Activated CD8-positive, alpha-beta memory T cell treated with anti-CD3 and anti-CD28 coated beads, Interleukin-2, amount 50 U/mL, for 1 hour (primary cell): ENCODE results near the gene KRT78.

Experiments used
- DNase-seq: peaks from one replicate; pipeline ENCODE4 v3.0.0-alpha.2; 2020; ENCODE audit errors: extremely low read depth

KRT78 gene

DNA sequence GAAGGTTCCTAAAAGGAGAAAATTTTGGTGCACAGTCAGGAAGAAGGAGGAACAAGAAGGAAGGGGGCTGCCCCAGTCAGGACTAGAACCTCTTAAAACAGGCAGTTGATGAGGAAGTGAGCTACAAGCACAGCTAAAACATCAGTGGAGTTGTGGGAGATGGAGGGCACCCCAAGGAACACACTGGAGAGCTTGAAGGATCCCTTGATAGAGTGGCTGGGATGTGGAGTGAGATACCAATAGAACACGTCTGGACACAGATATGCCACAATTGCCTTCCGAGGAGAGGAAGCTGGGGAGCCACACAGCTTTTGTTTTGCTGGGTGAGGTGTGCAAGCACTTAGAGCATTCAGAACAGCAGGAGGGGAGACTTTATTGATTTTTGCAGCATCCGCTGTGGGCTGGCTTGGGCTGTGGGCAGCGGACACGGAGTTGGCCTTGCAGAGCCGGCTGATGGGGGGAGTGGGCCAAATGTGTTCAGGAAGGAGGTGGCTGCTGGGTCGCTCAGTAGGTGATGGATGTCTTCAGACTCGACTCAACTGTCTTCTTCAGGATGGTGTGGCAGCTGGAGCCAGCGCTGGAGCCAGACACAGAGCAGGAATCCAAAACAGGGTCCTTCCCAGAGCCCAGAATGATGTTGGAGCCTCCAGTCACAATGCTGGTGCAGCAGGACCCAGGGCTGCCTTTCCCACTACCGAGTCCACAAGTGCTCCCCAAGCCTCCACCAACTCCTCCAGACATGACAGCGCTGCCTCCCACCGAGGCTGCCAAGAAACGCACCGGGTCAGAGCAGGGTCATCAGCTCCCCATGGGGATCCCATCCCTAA lies 10.0 kb downstream of the KRT78 start:
- no peak for DNase-seq

DNA sequence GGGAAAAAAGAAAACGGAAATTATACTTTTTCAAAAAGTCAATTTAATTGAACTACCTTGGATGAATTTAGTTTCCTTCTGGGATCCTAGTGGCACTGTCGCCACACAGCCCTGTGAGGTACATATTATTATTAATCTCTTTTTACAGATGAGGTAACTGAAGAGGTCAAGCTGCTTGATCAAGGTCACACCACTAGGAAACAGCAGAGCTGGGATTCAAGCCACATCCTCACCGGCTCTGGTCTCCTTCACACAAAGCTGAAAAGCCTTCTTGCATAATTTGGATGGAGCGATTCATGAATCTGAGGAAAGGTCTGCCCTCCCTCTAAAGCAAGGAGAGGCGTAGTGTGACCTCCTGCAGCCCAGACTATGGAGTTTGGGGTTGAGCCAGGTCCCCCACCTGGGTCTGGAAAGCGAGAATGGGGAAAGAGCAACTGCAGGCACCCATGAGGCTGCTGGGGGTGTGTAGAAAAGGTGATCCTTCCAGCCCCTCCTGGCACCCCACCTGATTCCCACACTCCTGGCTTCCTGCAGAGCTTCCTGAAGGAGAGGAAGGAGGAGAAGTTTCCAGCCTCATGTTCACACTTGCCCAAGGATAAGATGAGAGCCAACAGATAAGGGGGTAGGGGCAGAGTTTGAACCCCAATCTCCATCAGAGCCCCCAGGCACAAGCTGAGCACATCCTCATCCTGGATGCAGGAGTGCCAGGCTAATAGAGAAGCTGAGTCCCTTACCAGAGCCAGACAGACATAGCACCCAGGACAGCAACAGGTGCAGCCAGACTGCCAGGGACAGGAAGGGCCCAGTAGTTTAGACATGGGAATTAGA lies 10.8 kb downstream of the KRT78 start:
- no peak for DNase-seq

DNA sequence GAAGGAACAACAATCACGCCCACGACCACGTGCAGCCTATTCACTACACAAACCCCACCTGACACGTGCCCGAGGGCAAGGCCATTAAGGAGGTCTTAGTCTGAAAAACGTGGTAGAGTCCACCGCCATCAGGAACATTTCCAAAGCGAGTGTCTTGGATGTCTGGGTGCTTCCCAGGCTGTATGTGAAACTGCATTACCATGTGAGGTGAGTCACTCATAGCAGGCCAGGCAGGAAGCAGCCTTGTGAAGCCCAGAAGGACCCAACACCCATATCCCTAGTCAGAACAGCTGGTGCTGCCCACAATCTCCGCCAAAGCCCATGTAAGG lies 11.4 kb downstream of the KRT78 start:
- no peak for DNase-seq

DNA sequence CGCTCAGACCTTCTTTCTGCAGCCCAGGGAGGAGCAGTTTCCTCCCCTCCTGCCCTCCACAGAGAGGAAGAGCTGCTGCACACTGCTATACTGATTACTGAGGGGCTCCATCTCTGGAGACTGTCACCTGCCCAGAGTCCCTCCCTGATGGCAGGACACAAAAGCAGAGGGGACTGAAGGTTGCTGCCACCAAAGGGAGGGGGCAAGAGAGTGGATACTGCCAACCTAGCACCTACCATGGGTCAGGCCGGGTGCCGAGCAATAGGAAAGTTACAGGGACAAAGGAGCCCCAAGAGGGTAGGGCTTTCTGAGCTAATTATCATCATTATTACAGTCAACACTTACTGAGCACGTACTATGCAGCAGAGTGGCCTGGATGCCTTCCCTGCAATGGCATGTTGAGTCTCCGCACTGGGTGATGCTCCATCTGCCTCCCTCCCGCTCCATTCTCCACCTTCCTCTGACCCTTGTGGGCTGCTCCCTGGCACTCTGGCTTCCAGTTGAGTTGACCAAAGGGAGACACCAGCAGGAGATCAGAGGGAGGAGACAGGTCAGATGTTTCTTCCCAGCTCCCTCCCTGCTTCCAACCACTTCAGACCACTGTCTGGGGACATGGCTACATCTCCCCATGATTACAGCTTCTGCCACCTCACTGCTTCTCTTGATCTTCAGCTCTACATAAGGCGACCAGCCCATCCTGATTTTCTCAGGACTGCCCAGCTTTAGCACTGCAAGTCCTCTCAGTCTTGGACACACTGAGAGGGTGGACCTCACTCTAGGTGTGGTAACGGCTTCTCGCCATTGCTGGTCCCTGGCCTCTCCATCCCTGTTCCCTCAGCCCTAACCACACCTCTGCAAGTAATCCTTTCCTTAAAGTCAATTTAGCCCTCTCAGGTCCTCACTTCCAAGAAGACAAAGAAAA lies 12.0 kb downstream of the KRT78 start:
- DNase-seq, result no peak

DNA sequence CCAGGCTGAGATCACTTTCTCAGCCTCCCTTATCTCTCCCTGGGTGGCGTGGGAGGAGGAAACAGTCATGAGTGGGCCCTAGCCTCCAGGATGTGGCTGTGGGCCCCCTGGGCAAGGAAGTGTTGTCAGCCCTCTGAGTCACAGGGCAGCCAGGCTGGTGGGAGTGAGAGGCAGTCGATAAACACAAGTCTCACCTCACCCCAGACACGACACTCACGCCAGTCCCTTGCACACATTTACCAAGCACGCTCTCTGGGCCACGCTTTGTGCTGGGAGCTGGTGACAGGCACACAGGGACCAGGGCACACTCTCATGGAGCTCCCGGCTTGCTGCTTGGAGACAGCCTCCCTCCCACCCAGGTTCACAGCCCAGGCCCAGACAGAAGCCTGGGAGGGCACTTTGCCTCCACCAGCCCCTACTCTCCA lies 12.7 kb downstream of the KRT78 start:
- peak; percentile 17 for DNase-seq

DNA sequence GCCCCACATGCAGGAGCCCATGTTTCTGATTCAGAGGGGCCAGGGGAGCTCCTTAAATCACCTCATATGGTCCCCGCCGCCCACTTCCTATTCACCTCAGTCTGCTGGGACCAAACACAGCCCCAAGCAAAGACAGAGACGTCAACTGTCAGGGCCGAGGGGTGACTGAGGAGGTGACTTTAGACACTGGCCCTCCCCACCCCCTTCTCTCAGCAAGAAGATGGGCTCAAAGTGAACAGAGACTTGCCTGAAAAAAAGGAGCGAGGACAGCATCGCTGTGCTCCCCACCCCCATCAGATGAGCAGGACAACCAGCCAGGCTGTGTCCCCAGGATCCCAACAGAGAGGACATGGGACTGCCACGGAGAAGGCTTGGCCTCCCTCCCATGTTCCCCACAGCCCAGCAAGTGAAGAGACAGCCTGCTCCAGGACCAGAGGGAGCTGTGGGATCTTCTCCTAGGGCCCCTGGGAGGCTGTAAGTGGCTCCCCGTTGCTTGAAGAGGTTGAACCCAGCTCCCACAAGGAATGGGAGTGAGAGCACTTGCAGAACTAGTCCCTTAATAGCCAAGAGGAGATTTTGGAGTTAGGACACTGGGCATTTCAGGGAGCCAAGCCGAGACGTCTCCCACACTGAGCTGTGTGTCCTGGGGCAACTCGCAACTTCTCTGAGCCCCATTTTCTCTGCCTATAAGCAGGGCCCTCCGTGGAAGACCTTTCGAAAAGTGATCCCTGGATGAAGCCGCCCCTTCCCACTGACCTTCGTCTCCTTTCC lies 13.3 kb downstream of the KRT78 start:
- DNase-seq, result no peak

DNA sequence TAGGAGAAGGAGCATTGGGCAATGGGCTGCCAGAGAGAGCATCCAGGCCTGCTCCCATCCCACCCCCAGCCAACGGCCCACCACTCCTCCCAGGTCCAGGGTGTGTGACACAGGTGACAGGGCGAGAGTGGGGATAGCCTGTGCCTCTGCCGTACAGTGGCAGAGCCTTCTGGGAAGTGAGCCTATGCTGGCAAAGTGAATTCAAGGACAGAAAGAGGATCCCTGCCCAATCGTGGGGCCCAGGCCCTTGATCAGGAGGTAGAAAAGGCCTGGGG lies 14.1 kb downstream of the KRT78 start:
- no peak for DNase-seq

DNA sequence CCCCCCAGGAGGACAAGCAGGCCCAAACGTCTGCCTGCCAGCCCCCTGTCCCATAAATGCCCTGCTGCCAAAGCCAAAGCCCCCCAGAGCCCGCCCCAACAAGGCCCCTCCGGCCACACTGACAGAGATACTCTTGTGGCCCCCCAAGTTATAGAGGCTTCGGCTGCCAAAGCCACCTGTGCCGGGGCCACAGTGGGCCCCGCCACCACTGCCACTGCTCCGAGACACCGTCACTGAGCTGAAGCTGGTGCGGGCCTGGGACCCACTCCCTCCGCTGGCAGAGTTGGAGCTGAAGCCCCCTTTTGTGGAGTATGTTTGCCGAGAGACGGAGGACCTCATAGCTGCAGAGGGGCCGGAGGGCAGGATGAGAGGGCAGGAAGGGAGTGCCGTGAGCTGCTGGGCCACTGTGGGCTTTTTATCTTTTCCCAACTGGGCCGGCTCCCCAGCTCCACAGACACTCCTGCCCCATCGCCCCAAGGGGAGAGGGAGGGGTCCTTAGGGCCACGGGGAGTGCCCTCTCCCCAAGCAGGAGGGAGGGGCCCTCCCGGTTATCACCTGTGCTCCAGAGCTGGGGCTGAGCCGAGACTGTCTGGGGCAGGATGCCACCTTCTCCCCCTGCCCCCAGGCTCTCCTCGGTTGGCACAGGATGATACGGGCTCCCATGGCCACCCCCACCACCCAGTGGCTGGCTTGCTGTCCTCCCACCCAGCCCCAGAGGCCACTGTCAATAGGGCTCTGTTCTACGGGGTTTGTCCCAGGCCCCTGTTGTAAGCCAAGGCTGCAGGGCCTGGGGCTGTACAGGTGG lies 14.7 kb downstream of the KRT78 start, which contains the start of gene KRT79:
KRT79 (minus strand) TSS at position 390 of the 805 bp plus-strand sequence; CDS start at position 339, 51 bp downstream.
- no peak for DNase-seq

DNA sequence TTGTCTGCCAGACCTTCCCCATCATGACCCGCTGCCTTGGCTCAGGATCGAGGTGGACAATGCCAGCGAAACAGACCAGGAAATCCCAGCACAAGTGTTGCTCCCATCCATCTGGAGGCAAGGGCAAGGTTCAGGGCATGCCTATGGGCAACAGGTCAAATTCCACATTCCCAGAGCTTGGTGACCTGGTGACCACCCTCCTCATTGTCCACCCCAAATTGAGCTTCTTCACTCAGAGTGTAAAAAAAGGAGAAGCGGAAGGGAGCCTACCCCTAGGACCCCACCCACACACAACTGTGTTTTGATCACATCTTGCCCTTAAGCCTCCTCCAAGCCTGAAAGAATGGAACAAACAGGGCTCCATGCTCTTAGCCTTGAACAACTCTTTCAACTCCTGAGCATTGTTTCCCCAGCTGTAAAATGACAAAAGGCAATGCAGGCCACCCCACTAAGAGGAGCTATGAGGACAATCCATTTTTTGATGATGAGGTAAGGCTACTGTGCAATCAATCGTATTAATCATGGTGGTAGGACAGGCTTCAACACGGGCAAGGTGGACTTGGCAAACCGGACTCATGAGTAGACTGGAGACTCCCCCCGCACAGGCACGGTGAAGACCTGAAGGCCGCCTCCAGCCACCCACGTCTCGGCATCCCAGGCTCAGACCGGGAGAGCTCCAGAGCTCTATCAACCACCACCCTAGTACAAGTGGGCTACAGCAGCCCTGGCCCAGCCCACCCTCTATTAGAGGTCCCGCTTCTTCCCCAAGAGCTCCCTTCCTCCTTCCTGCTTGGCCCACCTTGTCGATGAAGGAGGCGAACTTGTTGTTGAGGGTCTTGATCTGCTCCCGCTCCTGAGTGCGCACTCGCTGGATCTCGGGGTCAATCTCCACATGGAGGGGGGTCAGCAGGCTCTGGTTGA lies 15.5 kb downstream of the KRT78 start:
- DNase-seq, result no peak

DNA sequence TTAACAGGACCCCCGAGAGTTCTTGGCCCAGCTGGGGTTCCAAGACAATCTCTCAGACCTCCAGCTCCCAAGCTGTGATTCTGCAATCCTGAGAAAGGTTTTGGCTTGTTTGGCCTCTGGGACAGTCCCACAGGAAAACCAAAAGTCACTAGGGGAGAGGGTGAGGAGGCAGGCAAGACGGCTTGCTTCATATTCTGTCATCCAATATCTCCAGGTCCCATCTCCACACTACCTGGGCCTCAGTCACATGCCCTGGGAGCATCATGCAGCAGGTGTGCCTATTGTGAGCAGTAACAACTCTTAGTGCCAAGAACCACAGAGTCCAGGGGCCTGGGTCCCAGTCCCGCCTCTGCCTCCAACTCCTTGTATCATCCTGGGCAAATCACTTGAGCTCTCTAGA lies 16.3 kb downstream of the KRT78 start:
- no peak for DNase-seq

DNA sequence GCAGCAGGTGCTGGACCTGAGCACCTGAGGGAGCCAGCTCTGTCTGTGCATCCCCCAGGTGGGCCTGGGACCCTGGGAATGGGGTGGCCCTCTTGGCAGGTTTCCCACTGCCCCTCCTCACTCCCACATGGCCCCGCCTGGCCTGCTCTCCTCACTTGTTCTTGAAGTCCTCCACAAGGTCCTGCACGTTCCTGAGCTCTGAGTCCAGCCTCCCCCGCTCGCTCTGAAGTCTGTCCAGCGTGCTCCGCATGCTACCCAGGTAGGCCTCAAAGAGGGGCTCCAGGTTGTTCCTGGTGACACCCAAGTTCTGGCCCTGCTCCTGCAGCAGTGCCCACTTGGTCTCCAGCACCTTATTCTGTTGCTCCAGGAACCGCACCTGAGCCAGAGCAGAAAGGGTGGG lies 17.5 kb downstream of the KRT78 start:
- no peak for DNase-seq

DNA sequence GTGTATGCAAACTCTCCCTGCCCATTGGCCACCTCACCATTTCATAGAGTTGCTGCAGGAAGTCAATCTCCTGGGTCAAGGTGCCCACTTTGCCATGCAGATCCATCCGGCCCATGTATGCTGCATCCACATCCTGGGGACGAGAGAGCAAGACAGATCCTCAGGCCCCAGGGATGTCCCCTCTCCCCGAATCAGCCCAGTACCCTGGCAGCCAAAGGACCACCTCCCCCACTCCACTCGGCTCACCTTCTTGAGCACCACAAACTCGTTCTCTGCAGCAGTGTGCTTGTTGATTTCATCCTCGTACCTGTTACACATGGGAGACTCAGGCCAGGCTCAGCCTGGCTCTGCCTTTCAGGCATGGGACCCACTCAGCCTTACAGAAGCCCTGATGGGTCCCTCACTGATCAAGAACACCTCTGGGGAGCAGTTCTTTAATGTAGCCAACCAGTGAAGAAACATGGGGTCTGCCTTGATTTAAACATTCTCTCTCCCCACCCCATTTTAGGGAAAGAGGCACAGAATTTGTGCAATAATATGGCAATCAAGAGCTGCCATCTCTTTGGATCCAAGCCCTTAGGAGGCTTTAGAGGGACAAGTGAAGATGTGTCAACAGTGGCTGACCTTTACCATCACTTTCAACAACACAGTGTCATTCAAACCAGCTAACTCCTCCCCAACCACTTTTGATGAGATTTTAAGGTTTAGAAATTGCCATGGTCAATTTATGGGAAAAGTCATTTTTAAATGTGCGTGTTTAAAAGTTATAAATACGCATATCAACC lies 18.6 kb downstream of the KRT78 start:
- DNase-seq, result no peak

DNA sequence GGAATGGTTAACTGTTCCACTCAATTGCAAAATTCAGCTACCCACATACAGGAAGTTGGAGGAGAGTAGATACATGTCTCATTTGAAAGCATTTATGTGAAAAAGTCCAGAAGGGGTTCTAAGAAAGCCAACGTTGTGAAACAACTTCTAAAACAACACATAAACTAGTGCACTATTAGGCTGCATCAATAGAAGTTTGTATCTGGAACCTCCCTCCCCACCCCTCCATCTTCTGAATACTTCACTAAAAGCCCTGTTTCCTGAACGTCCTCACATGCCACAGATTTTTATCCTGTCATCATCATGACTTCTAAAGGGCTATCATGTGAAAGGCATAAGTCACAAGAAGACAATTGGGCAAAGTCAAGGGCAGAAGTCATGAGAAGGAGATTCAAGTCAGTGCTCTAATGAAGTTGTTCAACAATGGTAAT lies 20.2 kb downstream of the KRT78 start:
- DNase-seq, result no peak

DNA sequence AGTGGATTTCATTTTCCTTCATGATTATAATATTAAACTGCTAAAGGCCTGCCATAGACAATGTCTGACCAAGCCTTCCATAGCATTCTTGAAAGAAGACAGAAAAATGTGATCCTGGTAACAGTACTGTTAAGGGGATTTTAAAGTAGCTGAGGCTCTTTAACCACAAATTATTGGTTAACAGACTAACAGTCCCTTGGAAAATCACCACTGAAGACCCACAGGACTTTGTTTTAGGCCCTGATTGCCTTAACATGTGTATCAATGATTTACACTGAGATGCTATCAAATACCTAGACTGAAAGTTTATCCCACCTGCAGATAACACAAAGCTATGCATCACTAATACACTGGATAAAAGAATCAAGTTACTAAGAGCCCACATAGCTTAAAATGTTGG lies 20.6 kb downstream of the KRT78 start:
- DNase-seq, result no peak

DNA sequence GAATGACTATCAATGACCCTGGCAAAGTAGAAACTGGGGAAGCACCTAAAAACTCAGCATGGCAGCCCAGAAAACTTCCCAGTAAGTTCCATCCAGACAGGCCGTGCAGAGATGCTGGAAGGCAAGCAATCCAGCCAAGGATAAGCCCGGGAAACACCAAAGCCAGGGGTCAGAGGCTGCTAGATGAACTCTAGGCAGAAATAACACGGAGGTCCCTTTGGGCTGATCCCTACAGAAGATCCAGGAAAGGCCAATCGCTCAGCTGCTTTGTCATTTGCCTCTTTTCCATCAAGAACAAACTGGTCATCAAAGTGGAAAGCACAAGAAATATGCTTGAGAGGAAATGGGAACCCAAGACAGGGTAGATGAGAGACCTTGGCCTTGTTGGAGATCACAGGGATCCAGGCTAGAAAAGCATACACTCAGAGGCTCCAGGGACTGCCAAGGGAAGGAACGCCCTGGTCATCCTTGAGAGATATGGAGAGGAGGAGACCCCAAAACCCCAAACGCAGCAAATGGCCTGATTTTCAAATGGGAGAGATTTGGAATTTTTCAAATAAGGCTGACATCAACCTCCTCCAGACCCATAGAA lies 21.2 kb downstream of the KRT78 start:
- DNase-seq, result no peak

DNA sequence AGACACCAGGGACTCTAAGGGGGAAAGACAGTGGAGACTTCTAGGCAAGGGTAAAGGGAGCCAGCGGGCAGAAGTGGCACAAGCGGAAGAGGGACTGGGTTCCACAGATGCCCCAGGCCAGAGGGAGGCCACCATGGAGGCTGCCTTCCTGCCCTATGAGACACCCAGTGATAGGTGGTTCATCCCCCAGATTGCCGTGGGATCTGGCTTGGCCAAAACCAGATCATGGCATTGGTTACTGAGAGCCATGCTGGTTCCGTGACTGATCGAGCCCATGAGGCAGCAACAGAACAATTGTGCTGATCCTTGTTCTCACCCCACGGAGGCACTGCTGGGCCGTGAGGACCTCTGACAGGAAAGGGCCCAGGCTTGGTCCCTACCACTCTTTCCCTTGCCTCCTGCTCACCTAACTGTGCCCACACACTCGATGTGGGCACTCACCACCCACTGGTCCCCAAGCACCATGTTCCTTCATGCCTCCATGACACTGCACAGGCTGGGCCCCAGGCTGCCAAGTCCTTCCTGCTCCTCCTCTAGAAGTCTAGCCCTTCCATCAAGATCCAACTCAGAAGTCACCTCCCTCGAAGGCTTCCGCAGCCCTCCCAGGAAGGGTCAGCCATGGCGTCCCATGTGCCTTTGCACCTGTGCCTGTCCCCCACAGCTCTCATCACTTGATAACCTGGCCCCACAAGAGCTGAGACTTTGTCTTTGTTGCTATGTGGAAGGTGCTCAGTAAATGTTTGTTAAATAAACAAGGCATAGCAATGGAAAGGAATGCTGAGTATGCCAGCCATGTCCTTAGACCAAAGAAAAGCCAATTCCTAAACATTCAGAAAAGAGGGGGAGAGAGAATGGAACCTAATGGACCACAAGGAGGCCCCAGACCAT lies 21.9 kb downstream of the KRT78 start:
- DNase-seq, result no peak

DNA sequence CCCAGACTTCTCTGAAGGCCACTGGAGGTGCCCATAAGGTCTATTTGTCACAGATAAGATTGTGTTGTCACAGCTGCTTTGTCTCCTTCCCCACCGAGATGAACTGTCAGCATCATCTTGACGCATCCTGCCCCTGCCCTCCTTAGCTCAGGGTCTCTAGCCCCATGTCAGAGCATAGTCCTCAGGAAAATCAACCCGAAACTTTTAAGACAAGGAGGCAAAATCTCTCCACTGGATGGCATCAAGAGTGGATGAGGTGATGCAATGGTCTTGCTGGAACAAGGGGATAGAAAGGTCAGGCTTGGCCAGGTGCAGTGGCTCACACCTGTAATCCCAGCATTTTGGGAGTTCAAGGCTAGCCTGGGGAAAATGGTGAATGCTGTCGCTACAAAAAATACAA lies 22.8 kb downstream of the KRT78 start:
- DNase-seq, result no peak
